ENCODE measurements around the gene KLHL26.
A peak's percentile ranks its signal among the peaks of the same experiment; 100 is the strongest.

KLHL26 gene

DNA sequence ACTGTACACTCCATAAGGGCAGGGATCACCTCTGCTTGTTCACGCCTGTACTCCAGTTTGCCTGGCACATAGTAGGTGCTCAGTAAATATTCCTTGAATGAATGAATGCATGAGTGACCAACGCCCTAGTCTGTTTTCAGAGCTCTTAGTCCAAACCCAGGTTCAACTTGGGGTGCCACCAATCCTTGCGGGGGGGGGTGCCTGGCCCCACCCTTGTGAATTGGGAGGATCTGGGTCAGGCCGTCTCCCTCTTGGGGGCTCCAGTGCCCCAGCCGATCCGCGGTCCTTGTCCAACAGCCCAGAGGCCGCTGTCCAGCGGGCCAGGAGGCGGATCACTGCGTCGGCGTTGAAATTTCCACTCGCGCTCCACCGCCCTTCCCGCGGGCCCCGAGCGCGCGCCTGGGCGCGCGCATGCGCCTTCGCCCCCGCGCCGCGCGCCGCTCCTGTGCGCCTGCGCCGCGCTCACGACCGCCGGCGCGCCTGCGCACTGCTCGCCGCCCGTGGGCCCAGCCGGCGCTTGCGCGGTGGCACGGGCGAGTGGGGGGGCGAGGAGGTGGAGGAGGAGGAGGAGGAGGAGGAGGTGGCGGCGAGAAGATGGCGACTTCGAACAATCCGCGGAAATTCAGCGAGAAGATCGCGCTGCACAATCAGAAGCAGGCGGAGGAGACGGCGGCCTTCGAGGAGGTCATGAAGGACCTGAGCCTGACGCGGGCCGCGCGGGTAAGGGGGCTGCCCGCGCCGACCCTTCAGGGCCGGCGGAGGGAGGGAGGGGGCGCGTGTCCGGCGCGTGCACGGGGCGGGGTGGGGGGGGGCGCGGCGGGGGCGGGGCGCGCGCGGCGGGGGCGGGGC, 46.5 kb downstream of the KLHL26 start, which contains the start of gene CRTC1:
TSS of gene CRTC1 (plus strand) at position 572 of the 849 bp plus-strand sequence. CDS start at position 595, 23 bp downstream.
- DNase-seq (ENCODE audit: low read depth in 2 of 2), result peak; percentile 87 to 91

GRCh38 chr19:18683958-18684641, 47.3 kb downstream of the KLHL26 start:
- no peak for DNase-seq (ENCODE audit: low read depth in 2 of 2)

GRCh38 chr19:18684642-18684993, 47.8 kb downstream of the KLHL26 start:
- DNase-seq (ENCODE audit: low read depth in 2 of 2), result no peak

- no peak for DNase-seq (ENCODE audit: low read depth in 2 of 2)
Measured at GRCh38 chr19:18685597-18686190, 48.9 kb downstream of the KLHL26 start.

DNA sequence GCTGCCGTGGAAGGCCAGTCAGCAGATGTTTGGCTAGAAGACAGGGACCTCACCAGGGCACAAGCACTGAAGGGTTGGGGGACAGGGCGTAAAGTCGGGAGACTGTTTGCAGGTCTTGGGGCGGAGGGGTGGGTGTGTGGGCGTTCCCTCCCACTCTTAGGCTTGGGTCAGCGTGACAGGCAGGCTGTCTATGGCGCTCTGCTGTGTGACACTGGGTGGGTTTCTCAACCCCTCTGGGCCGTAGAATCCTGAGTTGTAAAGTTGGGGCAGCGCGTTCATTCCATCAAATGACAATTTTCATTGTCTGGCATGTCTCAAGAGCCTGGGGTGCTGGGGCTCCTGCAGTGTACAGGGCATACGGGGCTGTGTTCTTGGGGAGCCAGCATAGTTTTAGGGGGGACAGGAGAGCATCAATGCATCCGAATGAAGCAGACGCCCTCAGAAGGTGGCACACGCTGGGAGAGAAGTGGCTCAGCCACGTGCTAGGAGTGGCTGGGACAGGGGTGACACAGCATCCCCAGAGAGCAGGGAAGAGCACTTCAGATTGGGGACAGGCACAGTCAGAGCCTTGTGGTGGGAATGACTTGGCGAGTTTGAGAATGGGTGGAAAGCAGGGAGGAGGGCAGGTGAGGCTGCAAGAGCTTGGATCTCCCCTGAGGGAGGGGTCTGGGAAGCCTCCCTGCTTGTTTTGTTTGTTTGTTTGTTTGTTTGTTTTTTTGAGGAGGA, 51.1 kb downstream of the KLHL26 start:
- no peak for DNase-seq (ENCODE audit: low read depth in 2 of 2)

DNA sequence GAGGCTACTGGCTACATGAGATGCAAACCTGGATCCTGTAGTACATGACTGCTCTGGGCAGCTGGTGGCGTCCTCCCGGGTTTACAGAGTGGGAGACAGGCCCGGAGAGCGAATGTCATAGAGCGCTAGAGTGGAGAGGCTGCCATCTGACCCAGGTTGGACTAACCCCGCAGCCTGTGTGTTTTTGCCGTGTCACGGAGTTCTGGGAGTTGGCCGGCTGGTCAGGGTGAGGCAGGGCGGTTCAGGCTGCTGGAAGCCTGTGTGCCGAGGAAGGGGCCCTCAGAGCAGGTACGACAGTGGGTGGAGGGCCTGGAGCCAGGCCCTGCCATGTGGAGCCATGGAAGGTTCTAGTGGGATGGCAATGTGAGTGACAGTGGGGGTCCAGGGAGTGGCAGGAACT, 59.2 kb downstream of the KLHL26 start:
- DNase-seq (ENCODE audit: low read depth in 2 of 2), result no peak

GRCh38 chr19:18697680-18698079, 60.9 kb downstream of the KLHL26 start:
- no peak for DNase-seq (ENCODE audit: low read depth in 2 of 2)

- no peak for DNase-seq (ENCODE audit: low read depth in 2 of 2)
Measured at GRCh38 chr19:18698321-18699167, 61.7 kb downstream of the KLHL26 start.

- DNase-seq (ENCODE audit: low read depth in 2 of 2), result no peak
Measured at GRCh38 chr19:18699403-18700054, 62.7 kb downstream of the KLHL26 start.

- DNase-seq (ENCODE audit: low read depth in 2 of 2), result peak; percentile 43 to 48
Measured at GRCh38 chr19:18700501-18701249, 63.8 kb downstream of the KLHL26 start.

DNA sequence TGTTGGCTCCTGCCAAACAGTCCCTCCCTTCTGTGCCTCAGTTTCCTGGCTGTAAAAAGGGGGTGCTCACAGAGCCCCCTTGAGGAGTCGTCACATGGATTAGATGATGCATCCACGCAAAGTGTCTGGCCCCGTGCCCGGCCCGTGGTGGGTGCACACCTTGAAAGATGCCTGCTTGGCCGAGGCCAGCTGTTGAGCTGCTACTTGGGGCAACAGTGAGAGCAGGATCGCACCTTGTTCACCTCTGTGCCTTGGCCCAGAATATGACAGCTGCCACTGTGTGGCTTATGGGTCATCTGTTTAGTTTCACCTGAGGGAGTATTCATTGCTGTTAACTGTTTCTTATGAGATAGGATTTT, 64.4 kb downstream of the KLHL26 start:
- DNase-seq (ENCODE audit: low read depth in 2 of 2), result no peak

- no peak for DNase-seq (ENCODE audit: low read depth in 2 of 2)
Measured at GRCh38 chr19:18704054-18704453, 67.2 kb downstream of the KLHL26 start.

GRCh38 chr19:18704971-18705370, 68.1 kb downstream of the KLHL26 start:
- no peak for DNase-seq (ENCODE audit: low read depth in 2 of 2)

DNA sequence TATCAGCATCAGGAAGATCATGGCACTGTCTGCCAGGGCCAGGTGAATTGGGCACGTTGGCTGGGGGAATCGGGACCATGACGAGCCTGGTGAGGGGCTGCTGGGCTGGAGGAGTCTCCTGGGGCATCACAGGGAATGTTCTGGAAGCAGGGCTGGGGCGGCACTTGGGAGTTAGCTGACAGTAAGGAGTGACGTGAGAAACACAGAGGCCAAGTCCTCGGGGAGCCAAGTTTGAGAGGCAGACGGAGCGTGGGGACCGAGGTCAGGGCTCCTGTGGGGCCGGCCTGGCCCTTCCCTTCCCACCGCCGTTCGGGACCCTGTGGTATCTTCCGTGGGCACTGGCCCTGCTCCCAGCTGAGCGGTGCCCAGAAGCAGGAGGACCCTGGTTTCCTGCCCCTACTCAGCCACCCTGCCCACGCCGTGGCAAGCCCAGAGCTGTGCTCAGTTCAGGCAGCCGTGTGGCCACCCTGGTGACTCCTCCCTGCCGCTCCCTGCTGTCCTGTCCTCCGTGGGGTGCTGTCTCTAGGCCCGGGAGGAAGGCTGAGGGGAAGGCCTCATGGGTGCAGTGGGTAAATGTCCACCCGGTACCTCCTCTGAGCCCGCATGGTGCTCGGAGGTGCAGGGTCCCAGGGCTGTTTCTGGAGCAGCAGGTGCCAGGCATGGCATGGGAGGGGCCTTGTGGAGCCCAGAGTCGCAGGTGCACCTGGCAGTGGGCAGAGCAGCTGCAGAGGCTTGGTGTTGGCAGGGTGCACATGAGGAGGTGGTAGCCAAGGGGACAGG, 71.8 kb downstream of the KLHL26 start:
- DNase-seq (ENCODE audit: low read depth in 2 of 2), result no peak

- no peak for DNase-seq (ENCODE audit: low read depth in 2 of 2)
Measured at GRCh38 chr19:18709546-18709945, 72.7 kb downstream of the KLHL26 start.

- DNase-seq (ENCODE audit: low read depth in 2 of 2), result no peak
Measured at GRCh38 chr19:18710186-18710585, 73.4 kb downstream of the KLHL26 start.

- no peak for DNase-seq (ENCODE audit: low read depth in 2 of 2)
Measured at GRCh38 chr19:18710996-18711751, 74.3 kb downstream of the KLHL26 start.

GRCh38 chr19:18711893-18712292, 75.1 kb downstream of the KLHL26 start:
- no peak for DNase-seq (ENCODE audit: low read depth in 2 of 2)
